ENCODE results near the gene NABP2.

DNA sequence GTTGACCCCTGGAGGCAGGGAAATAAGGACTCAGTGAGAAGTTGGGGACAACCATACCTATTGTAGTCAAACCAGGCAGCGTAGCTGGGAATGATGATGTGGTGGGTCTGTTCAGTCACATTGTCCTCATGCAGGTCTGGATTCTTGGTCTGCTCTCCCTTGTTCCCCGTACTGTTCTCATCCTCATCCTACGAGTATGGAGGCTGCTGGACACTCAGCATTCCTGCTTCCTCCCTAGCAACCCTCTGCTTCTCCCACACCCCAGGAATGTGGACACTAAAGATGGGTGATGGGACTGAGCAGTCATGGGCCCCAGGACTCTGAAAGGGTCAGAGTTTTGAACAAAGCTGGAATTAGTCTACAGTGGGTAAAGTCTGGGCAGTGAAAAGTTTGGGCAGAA lies 45.8 kb upstream of the NABP2 start:
- TF ChIP-seq, protein P1, sequence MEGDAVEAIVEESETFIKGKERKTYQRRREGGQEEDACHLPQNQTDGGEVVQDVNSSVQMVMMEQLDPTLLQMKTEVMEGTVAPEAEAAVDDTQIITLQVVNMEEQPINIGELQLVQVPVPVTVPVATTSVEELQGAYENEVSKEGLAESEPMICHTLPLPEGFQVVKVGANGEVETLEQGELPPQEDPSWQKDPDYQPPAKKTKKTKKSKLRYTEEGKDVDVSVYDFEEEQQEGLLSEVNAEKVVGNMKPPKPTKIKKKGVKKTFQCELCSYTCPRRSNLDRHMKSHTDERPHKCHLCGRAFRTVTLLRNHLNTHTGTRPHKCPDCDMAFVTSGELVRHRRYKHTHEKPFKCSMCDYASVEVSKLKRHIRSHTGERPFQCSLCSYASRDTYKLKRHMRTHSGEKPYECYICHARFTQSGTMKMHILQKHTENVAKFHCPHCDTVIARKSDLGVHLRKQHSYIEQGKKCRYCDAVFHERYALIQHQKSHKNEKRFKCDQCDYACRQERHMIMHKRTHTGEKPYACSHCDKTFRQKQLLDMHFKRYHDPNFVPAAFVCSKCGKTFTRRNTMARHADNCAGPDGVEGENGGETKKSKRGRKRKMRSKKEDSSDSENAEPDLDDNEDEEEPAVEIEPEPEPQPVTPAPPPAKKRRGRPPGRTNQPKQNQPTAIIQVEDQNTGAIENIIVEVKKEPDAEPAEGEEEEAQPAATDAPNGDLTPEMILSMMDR (IDR thresholded peaks at IDR 0.05; ENCODE audit: extremely low read depth in 1 of 2, insufficient read depth in 1 of 2, low read depth in 1 of 2, low read length in 2 of 2) = no peak
- TF ChIP-seq EZH2 (IDR thresholded peaks at IDR 0.05; ENCODE audit: borderline replicate concordance, low read depth, low read length, severe bottlenecking) (no peak), POLR2A (IDR thresholded peaks at IDR 0.05; ENCODE audit: low read depth, low read length) (no peak), POLR2AphosphoS5 (IDR thresholded peaks at IDR 0.05; ENCODE audit: insufficient read depth, low read depth, low read length) (no peak)
- TF ChIP-seq, protein P2, sequence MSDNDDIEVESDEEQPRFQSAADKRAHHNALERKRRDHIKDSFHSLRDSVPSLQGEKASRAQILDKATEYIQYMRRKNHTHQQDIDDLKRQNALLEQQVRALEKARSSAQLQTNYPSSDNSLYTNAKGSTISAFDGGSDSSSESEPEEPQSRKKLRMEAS (IDR thresholded peaks at IDR 0.05; ENCODE audit: insufficient read depth, insufficient read length) = no peak

Measured in endothelial cell of umbilical vein (primary cell).